ENCODE data around the gene RBMS3. TPM values are rescaled to one million over a fixed set of nuclear protein-coding genes. Genes with fewer than 3 reads are reported as not detected.
A peak's percentile ranks its signal among the peaks of the same experiment; 100 is the strongest.

The RBMS3 gene
- total and polyA plus RNA-seq, 7 donors, result 0.46 to 61.9 (median 39.9) TPM

DNA sequence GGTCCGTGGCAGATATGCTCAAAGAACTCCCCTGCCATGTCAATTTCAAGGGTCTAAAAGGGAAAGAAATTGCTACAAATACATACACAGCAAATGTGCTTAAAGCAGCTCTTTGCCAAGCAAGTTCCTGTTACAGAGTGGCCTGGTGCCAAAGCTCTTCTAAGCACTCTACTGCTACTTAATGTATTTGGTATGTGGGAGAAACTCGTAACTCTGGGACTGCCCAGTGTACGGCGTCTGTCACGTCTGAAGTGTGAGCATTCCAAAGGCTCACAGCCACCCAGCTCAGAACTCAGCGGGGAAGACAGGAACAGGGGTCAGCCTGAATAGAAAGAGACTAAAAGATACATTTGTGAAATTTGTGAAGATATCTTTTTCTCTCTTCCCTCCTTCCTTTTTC lies 54.6 kb downstream of the RBMS3 start:
- intact Hi-C loops (cut with DNase I), result no loop called here
- Histone ChIP-seq H3K4me1 (peaks cover 0 to 77% (median 53%) of the 10 kb centered on the region in 4 donors), H3K4me3 (peak overlapping the region; percentile 4 to 43 (median 34)), H3K9me3 (no peaks in the 10 kb centered on the region), H3K27ac (peak overlapping the region; percentile 76 to 88 (median 84)), H3K36me3 (no peaks in the 10 kb centered on the region), H3K27me3 (no peaks in the 10 kb centered on the region)
- TF ChIP-seq EP300 (IDR thresholded peaks at IDR 0.05) (peak in 2 of 4 donors; percentile 39 to 51), POLR2A (IDR thresholded peaks at IDR 0.05) (no peak), CTCF (IDR thresholded peaks at IDR 0.05) (no peak), POLR2AphosphoS5 (IDR thresholded peaks at IDR 0.05) (peak in 3 of 4 donors; percentile 75 to 80 (median 77))
- peak; percentile 92 for DNase-seq
- WGBS, 2 donors, result 5 to 17% methylated on average over 6 of the region's 6 CpGs

DNA sequence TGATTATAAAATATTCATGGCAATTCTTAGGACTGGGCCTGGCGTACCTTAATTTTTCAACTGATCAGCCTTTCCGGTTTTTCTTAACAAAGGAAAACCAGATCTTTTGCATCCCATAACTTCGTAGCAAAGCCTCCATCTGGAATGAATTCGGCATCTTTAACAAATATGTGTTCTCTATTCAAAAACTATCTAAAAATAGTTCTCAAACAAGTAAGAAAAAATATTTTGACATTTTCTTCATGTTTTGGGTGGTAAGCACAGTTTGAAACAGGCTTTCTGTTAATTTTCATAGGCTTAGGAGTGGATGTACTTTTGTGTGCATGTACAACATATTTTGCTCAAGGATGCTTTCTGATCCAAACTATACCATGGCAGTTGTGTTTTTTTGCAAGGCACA lies 55.1 kb downstream of the RBMS3 start:
- WGBS, 2 donors, result 72 to 84% methylated on average over 4 of the region's 4 CpGs
- H3K27me3 ChIP-seq, result no peaks in the 10 kb centered on the region
- H3K4me1 ChIP-seq, result peaks cover 0 to 72% (median 48%) of the 10 kb centered on the region in 4 donors
- no peak for TF ChIP-seq POLR2A (IDR thresholded peaks at IDR 0.05)
- no peak for TF ChIP-seq EP300 (IDR thresholded peaks at IDR 0.05)
- no peak for TF ChIP-seq POLR2AphosphoS5 (IDR thresholded peaks at IDR 0.05)
- no peak for TF ChIP-seq CTCF (IDR thresholded peaks at IDR 0.05)
- DNase-seq, result no peak
- intact Hi-C loops (cut with DNase I), result no loop called here
- H3K36me3 ChIP-seq, result no peaks in the 10 kb centered on the region
- H3K9me3 ChIP-seq, result no peaks in the 10 kb centered on the region
- H3K4me3 ChIP-seq, result peak overlapping the region; percentile 4 to 43 (median 34)
- H3K27ac ChIP-seq, result peak overlapping the region; percentile 76 to 88 (median 84)

DNA sequence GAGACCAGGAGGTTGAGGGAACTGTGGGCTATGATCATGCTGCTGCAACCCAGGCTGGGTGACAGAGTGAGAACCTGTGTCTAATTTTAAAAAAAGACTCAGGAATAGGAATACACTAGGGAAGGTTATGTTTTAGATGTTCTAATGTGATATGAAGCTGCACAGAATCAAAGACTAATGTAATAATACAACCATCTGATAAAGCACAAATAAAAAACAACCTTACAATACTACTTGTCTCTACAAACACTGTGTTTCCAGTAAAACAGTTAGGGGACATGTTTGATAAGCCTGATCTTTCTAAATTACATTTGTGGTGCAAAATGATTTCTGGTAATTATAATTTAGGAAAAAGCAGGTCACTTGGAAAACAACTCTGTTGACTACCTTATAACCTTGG lies 56.7 kb downstream of the RBMS3 start:
- H3K36me3 ChIP-seq, result no peaks in the 10 kb centered on the region
- TF ChIP-seq POLR2AphosphoS5 (IDR thresholded peaks at IDR 0.05) (no peak), EP300 (IDR thresholded peaks at IDR 0.05) (no peak), CTCF (IDR thresholded peaks at IDR 0.05) (no peak), POLR2A (IDR thresholded peaks at IDR 0.05) (no peak)
- H3K9me3 ChIP-seq, result no peaks in the 10 kb centered on the region
- H3K27ac ChIP-seq, result peak overlapping the region in 2 of 4 donors; percentile 88
- no peaks in the 10 kb centered on the region for H3K27me3 ChIP-seq
- H3K4me3 ChIP-seq, result no peak overlapping the region
- peaks cover 0 to 59% (median 32%) of the 10 kb centered on the region in 4 donors for H3K4me1 ChIP-seq
- no peak for DNase-seq
- intact Hi-C loops (cut with DNase I), result no loop called here

GRCh38 chr3:29338377-29338776 lies 57.5 kb downstream of the RBMS3 start:
- Histone ChIP-seq H3K27ac (no peak overlapping the region), H3K36me3 (no peaks in the 10 kb centered on the region), H3K4me3 (no peak overlapping the region), H3K4me1 (peaks cover 0 to 51% (median 29%) of the 10 kb centered on the region in 4 donors), H3K27me3 (no peaks in the 10 kb centered on the region), H3K9me3 (no peaks in the 10 kb centered on the region)
- no peak for DNase-seq
- TF ChIP-seq EP300 (IDR thresholded peaks at IDR 0.05) (no peak), POLR2AphosphoS5 (IDR thresholded peaks at IDR 0.05) (no peak), POLR2A (IDR thresholded peaks at IDR 0.05) (no peak), CTCF (IDR thresholded peaks at IDR 0.05) (no peak)
- intact Hi-C loops (cut with DNase I), result no loop called here
